NCI-H526 treated with DMSO at 0.1 percent for 48 hours (cell line): ENCODE results near the gene AADACL4.
"Not testable (repeated sequence)": the region's sequence is repeated elsewhere in the genome, so short reads cannot be mapped to it uniquely, and the experiment has no call there.

Source experiments
- DNase-seq: peaks from one replicate; lab custom pipeline; 2025; lab: John Stamatoyannopoulos, UW

AADACL4 gene

GRCh38 chr1:12658531-12659453 lies 14.9 kb downstream of the AADACL4 start:
- DNase-seq: peak; percentile 41

GRCh38 chr1:12661606-12662219 lies 17.8 kb downstream of the AADACL4 start:
- DNase-seq: no peak

DNA sequence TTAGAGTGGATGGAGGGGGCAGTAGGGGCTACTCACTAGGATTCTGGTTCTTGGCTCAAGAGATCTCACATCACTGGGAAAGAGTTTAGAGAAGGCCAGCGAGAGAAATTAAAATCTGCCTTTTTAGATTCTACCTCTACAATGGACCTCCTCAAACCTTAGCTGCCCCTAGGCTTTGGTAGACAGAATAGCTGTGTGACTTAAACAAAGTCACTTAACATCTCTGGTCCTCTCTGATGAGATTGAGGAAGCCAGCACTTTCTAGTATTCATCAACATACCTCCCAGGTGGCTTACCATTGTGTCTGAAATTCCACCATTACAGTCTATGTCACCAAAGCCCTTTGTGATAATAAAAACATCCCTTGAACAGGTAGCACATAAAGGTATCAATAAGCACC lies 18.7 kb downstream of the AADACL4 start:
- DNase-seq: no peak

DNA sequence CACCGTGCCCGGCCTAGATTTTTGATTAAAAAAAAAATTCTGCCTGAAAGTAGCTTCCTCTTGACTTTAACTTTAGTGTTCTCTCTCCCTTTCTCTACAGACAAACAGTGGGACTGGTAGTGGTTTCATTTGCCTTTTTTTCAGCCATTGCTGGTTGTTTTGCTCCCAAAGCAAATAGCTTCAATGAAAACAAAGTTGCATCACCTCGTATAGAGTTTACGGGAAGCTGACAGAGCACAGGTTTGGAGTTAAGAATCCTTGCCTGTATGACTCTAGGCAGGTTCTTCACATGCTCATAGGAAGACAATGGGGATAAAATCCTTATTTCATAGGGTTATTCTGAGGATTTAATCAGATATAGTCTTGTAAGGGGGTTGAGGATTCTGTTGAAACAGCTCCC lies 21.6 kb downstream of the AADACL4 start:
- DNase-seq: no peak

DNA sequence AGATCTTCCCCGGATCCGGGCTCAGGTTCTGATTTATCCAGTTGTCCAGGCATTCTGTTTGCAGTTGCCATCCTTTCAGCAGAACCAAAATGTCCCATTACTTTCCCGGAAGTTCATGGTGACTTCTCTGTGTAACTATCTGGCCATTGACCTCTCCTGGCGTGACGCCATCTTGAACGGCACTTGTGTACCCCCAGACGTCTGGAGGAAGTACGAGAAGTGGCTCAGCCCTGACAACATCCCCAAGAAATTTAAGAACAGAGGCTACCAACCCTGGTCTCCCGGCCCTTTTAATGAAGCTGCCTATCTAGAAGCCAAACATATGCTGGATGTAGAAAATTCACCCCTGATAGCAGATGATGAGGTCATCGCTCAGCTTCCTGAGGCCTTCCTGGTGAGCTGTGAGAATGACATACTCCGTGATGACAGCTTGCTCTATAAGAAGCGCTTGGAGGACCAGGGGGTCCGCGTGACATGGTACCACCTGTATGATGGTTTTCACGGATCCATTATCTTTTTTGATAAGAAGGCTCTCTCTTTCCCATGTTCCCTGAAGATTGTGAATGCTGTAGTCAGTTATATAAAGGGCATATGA lies 22.4 kb downstream of the AADACL4 start:
- DNase-seq: no peak

DNA sequence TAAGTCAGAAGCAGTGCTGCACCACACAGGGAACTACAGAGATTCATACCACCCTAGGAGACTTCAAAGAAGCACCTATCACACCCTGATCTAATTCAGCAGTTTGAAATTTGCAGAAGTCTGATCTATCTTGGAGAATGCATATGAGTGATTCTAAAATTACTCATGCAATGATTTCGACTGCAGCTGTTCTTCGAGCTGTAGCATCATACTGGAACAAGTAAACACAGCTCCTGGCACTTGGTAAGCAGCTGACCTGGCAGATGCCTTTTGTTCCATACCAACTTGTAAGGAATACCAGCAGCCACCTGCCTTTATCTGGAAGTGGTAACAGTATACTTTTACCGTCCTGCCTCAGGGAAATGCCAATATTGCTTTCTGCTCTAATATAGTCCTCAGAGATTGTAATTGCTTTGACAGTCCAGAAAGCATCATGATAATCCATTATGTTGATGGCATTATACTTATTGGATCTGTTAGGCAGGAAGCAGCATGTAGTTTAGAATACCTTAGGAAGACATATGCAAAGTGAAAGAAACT lies 25.7 kb downstream of the AADACL4 start:
- no peak for DNase-seq

GRCh38 chr1:12674358-12674757 lies 30.5 kb downstream of the AADACL4 start:
- DNase-seq: no peak

DNA sequence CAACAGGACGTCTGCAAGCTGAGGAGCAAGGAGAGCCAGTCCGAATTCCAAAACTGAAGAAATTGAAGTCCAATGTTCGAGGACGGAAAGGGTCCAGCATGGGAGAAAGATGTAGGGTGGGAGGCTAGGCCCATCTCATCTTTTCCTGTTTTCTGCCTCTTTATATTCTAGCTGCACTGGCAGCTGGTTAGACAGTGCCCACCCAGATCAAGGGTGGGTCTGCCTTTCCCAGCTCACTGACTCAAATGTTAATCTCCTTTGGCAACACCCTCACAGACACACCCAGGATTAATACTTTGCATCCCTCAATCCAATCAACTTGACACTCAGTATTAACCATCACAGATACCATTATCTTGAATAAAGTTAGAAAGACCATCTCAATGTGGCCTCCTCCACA lies 32.2 kb downstream of the AADACL4 start:
- not testable (repeated sequence) for DNase-seq

DNA sequence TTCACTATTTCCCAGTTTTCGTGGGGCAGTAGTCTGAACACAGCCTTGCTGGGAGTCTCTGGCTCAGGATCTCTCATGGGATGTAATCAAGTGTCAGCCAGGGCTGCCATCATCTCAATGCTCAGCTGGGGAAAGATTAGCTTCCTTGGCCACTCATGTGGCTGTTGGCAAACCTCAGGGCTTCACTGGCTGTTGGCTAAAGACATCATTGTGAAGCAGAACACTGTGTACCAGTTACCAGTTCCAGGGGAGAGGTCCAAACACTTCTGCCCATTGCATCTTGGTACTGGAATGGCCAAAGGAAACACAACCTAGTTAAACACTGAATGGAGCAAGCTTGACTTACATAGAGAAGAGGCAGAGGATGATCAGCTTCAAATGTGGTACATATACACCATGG lies 33.7 kb downstream of the AADACL4 start:
- no peak for DNase-seq

- no peak for DNase-seq
These were observed 34.5 kb downstream of the AADACL4 start for GRCh38 chr1:12678350-12678749.

DNA sequence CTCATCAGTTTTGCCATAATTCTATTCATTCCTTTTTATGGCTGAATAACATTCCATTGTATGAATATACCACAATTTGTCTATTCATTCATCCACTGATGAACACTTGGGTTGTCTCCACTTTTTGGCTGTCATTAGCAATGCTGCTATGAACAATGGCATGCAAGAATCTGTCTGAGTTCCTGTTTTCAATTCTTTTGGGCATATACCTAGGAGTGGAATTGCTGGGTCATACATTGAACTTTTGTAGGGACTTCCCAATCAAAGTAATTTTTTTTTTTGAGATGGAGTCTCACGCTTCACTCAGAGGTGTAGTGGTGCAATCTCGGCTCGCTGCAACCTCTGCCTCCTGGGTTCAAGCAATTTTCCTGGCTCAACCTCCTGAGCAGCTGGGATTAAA lies 34.9 kb downstream of the AADACL4 start:
- no peak for DNase-seq

GRCh38 chr1:12690156-12690555 lies 46.3 kb downstream of the AADACL4 start:
- DNase-seq: no peak

- no peak for DNase-seq
These were observed 49.3 kb downstream of the AADACL4 start for GRCh38 chr1:12692967-12693782.

- no peak for DNase-seq
These were observed 52.8 kb downstream of the AADACL4 start for GRCh38 chr1:12696658-12697057.

- DNase-seq: no peak
These were observed 53.5 kb downstream of the AADACL4 start for GRCh38 chr1:12697397-12697796.

GRCh38 chr1:12703821-12704451 lies 60.1 kb downstream of the AADACL4 start:
- DNase-seq: no peak

GRCh38 chr1:12706061-12706460 lies 62.2 kb downstream of the AADACL4 start:
- DNase-seq: no peak

- no peak for DNase-seq
These were observed 64.7 kb downstream of the AADACL4 start for GRCh38 chr1:12708396-12709090.

DNA sequence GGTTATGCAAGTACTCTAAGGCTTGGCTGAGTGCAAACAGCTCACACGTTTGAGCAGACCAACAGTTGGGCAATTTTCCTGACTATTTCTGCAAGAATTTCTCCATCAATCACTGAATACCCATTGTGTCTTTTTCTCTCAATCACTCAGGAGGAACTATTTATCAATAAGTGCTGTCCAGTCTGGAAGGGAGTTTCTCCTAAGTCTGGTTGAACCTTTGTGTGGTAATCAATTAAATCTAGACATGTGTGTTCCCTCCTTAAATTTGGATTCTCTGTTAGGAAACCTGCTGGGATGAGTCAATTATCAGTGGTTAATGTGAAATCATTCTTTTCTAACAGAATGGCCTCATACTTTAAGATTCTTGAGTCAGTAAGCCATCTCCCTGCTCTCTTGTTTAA lies 65.2 kb downstream of the AADACL4 start:
- no peak for DNase-seq

DNA sequence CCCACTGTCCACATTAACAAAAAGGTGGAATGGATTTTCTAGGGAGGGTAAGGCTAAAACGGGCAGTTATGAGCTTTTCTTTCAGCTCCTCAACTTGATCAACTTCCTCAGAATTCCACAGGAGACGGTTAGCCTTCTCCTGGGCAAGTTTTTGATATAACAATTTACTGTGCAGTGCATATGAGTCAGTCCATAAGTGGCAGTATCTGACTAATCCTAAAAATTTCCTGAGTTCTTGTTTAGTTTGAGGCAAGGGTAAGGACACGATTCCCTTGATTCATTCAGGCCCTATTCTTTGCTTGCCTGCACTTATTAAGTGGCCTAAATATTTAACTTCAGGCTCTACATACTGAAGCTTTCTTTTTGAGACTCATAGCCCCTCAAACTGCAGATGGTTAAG lies 65.8 kb downstream of the AADACL4 start:
- DNase-seq: no peak

GRCh38 chr1:12711536-12711935 lies 67.7 kb downstream of the AADACL4 start:
- DNase-seq: no peak
